DMS153 treated with DMSO at 0.1 percent for 48 hours (cell line): ENCODE data around the gene ANKRD13A.
A peak's percentile ranks its signal among the peaks of the same experiment; 100 is the strongest.
"Not testable (repeated sequence)": the region's sequence is repeated elsewhere in the genome, so short reads cannot be mapped to it uniquely, and the experiment has no call there.

ENCODE experiments used
- DNase-seq: peaks from one replicate; lab custom pipeline; 2025; ENCODE audit not compliant: unreplicated experiment; lab: John Stamatoyannopoulos, UW

ANKRD13A gene

DNA sequence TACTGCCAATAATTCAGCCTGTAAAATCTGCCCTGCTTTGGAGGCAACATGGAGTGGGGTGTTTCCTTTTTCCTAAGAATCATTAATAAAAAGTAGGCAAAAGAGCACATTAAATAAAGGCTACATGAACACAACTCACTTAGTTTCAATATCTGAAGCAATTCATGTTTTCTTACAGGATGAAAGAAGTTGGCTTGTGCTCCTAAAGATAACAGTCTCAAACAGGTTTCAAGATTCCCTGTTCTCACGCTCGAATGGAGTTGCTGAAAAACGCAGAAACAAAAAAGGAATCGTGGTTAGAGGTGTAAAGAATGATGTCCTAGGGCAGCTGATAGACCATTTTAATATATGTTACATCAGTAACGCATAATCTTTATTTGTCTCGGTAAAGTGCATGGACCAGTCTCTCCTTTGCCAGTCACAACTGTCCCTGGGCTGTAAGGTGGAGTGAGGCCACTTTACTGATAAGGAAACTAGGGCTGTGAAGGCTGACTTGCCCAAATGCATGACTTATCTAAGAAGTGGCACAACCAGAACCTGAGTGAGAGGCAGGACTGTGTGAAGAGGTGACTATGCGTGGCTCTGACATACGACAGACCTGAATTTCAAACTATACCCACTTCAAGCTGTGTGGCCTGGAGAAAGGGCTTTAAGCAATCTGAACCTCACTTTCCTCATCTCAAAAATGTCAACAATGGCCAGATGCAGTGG, 15.6 kb upstream of the ANKRD13A start:
- DNase-seq = no peak

- not testable (repeated sequence) for DNase-seq
Measured at GRCh38 chr12:109986236-109986635, 13.0 kb upstream of the ANKRD13A start.

GRCh38 chr12:109987615-109988014, 11.6 kb upstream of the ANKRD13A start:
- no peak for DNase-seq

DNA sequence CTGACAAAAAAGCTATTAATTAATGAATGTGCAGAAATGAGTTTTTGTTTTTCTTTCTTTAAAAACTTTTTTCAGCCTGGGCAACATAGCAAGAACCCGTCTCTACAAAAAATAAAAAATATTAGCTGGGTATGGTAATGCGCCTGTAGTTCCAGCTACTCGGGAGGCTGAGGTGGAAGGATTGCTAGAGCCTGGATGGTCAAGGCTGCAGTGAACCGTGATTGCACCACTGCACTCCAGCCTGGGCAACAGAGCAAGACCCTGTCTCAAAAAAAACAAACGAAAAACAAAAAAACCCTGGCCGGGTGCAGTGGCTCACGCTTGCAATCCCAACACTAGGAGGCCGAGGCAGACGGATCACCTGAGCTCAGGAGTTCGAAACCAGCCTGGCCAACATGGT, 11.0 kb upstream of the ANKRD13A start:
- DNase-seq = no peak

DNA sequence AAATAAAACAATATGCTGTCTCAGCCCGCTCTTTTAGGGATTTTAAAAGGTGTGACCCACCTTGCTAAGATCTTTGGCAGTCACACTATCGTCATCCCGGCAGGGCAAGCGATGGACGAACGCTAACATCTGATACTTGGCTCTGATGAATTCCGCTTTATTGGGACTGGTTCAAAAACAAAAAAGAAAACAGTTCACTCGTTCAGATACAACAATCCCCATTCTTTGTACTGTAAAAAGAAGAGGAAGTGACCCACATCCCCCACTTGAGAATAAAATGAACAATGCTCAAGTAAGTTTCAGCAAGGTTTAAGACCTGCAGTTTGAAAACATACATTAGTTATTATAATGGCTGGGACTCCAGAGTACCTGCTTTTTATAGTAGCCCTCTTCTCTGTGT, 10.3 kb upstream of the ANKRD13A start:
- DNase-seq = no peak

DNA sequence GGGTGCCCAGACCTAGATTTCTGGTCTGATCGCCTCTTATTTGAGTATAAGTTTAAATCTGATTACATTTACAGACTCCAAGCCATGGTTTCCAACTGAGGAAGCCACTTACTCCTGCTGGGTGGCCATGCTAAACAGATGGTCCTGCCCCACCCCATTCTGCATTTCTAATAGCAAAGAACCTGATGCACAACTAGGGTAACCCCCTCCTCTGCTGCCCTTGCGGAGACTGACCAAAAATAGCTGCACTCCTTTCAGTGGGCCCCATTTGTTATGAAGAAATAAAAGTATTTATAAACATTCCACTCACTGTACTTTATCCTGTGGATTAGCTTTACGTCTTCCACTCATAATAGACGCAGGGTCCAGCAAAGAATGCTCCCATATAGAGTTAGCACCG, 9.8 kb upstream of the ANKRD13A start:
- no peak for DNase-seq

- DNase-seq = no peak
Measured at GRCh38 chr12:109991586-109991985, 7.6 kb upstream of the ANKRD13A start.

GRCh38 chr12:109993091-109993490, 6.1 kb upstream of the ANKRD13A start:
- DNase-seq = no peak

DNA sequence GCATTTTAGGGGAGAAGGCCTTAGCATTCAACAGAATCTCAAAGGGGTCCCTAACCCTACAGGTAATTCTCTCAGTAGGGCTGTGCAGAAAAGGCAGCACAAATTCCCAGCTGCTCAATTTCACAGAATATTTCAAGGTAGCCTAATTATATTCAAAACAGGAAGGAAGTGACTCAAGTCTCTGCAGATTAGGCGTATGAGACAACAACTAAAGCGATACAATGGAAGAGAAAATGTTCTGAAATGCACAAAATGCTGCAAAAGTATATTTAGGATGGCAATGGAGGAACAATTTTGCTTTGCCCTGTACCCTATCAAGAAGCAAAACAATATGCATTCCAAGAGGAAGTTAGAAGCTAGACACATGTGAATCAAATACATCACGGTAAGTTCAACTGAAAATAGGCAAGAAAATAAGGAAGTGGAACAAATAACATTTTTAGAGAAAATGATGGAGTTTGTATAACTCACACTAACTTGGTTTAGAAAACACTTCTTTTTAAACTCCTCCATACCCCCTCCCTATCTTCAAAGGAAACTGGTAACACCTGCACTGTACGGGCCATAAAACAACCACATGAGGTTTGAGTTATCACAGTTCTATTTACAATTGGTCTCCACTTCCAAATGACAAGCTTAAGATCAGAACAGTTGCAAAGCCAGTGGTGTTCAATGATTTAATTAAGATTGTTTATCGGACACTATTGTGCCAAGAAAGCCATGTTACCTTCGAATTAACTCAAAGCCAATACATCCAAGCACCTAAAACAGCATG, 4.6 kb upstream of the ANKRD13A start:
- DNase-seq = no peak

- no peak for DNase-seq
Measured at GRCh38 chr12:109995361-109995685, 3.9 kb upstream of the ANKRD13A start.

GRCh38 chr12:109995686-109996482, 3.3 kb upstream of the ANKRD13A start, which contains the start of gene GIT2:
GIT2 (minus strand) TSS chr12:109996368; CDS start chr12:109996224, 144 bp downstream.
- DNase-seq = peak; percentile 76

- DNase-seq = no peak
Measured at GRCh38 chr12:109996483-109996853, 2.8 kb upstream of the ANKRD13A start.

DNA sequence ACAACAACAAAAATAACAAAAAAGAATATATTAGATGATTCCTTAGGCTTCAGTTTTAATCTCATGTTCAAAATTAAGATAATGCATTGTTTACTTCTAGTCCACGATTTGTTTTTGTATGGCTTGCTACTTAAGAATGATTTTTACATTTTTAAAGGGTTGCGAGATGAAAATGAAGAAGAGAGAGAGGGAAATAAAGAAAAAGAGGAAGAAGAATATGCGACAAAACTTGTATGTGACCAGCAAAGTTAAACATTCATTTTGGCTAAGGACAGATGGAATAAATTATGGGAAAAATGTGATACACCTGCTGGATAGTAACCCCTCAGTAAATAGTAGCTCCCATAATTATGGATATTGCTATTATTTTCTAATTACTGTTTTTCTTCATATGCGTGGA, 1.8 kb upstream of the ANKRD13A start:
- DNase-seq = no peak

DNA sequence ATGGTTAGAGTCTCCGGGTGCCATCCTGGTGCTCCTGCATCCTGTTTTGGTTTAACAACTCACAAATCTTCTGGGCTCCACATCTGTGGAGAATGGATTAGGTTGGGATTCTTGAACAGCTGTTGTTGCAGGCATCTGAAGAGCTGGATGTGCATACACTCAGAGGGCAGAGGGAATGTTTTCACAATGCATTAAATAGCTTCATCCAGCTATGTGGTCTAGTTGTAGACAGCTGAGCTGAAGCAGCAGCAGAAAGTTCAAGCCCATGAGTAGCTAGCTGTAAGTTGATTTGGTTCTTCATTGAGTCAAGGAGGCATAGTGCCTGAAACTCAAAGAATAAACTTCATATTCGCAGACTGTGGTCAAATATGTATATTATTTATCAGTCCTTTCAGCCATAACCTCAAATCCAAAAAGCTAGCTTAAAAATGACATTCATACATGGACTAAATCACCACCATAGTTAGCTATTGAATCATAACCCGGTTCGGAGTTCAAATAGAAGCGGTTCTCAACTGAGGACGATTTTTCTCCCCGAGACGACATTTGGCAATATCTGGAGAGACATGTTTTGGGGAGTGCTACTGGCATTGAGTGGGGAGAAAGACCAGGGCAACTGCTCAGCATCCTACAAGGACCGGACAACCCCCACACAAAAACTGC, 858 bp upstream of the ANKRD13A start:
- no peak for DNase-seq

GRCh38 chr12:109999649-109999971, 380 bp downstream of the ANKRD13A start:
- no peak for DNase-seq

DNA sequence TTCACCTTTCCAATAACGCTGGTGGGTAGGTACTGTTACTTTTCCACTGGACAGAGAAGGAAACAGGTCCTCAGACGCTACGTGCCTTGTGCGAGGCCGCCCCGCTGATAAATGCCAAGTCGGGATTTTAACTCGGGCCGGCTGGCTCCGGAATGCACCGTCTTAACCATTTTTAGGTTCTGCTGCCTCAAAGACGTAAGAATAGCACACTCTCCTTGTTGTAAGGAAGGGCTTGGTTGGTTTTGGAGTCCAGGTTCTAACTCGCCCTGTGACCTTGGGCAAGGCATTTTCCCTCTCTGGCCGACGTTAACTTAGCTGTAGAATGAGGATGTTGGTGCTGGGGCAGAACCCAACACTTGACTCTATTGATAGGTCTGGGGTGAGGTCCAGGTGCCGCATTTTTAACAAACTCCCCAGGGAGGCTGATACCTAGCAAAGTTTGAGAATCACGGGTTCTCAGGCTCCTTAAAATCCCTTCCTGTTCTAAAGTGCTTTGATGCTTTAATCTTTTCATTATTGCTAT, 814 bp downstream of the ANKRD13A start:
- DNase-seq = no peak

- no peak for DNase-seq
Measured at GRCh38 chr12:110001596-110001995, 2.4 kb downstream of the ANKRD13A start.

- no peak for DNase-seq
Measured at GRCh38 chr12:110002676-110003515, 3.7 kb downstream of the ANKRD13A start.

DNA sequence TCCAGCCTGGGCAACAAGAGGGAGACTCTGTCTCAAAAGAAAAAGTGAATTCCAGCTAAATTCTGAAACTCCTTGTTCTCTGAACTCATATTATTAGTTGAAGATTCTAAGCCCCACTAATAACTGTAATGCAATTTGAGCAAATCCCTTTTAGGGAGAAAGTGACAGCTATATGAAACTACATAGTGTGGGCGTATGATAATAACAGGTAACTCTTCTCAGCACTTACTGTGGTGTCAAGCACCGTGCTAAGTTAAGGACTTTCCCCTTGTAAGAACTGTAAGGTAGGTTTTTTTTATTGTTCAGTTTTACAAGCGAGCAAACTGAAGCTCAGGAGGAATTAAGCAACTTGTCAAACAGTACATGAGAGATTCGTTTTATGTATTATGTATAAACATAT, 5.4 kb downstream of the ANKRD13A start:
- no peak for DNase-seq

- DNase-seq = no peak
Measured at GRCh38 chr12:110005319-110005973, 6.2 kb downstream of the ANKRD13A start.
